SIG-M5 treated with dmso at 0.1 percent for 504 hours (cell line): ENCODE results near the gene CERS4.
"Not testable (repeated sequence)": the region's sequence is repeated elsewhere in the genome, so short reads cannot be mapped to it uniquely, and the experiment has no call there.

Experiments used
- DNase-seq: peaks from one replicate; lab custom pipeline; 2025; ENCODE audit not compliant: unreplicated experiment; lab: John Stamatoyannopoulos, UW

CERS4 gene

GRCh38 chr19:8261347-8261746 is 52.2 kb downstream of the CERS4 start:
- DNase-seq: no peak

GRCh38 chr19:8261881-8262280 is 52.7 kb downstream of the CERS4 start:
- DNase-seq: no peak

- no peak for DNase-seq
Measured at GRCh38 chr19:8262431-8262830, 53.3 kb downstream of the CERS4 start.

GRCh38 chr19:8264248-8264647 is 55.1 kb downstream of the CERS4 start:
- DNase-seq: not testable (repeated sequence)

- DNase-seq: no peak
Measured at GRCh38 chr19:8265872-8266271, 56.7 kb downstream of the CERS4 start.

GRCh38 chr19:8269724-8270123 is 60.6 kb downstream of the CERS4 start:
- DNase-seq: no peak

GRCh38 chr19:8276508-8276907 is 67.3 kb downstream of the CERS4 start:
- DNase-seq: not testable (repeated sequence)

- DNase-seq: not testable (repeated sequence)
Measured at GRCh38 chr19:8291337-8291736, 82.2 kb downstream of the CERS4 start.

GRCh38 chr19:8302357-8302691 is 93.2 kb downstream of the CERS4 start:
- no peak for DNase-seq

- DNase-seq: no peak
Measured at GRCh38 chr19:8302734-8303133, 93.6 kb downstream of the CERS4 start.

- DNase-seq: no peak
Measured at GRCh38 chr19:8304841-8305621, 95.9 kb downstream of the CERS4 start.

- no peak for DNase-seq
Measured at GRCh38 chr19:8305798-8306197, 96.6 kb downstream of the CERS4 start.

GRCh38 chr19:8306235-8307054 is 97.3 kb downstream of the CERS4 start:
- no peak for DNase-seq

GRCh38 chr19:8307400-8307964 is 98.3 kb downstream of the CERS4 start:
- no peak for DNase-seq

- peak; percentile 73 for DNase-seq
Measured at GRCh38 chr19:8307965-8308866, 99.0 kb downstream of the CERS4 start, which contains the start of gene CD320. CD320 (minus strand) TSS chr19:8308358; CDS start chr19:8308290, 68 bp downstream.

GRCh38 chr19:8308891-8309291 is 99.7 kb downstream of the CERS4 start:
- no peak for DNase-seq

GRCh38 chr19:8310342-8311055 is 101.3 kb downstream of the CERS4 start:
- no peak for DNase-seq

GRCh38 chr19:8311461-8312260 is 102.5 kb downstream of the CERS4 start:
- no peak for DNase-seq
